T-helper 1 cell treated with Interleukin-12 subunit alpha and Interleukin-12 subunit beta and Interleukin-4 antibody, amounts not matched to agents 30 ng/mL and 1 ng/mL, for 36 hours (primary cell): ENCODE data around the gene OR2AG1. TPM values are rescaled to one million over a fixed set of nuclear protein-coding genes. Genes with fewer than 3 reads are reported as not detected.
"Not testable (repeated sequence)": the region's sequence is repeated elsewhere in the genome, so short reads cannot be mapped to it uniquely, and the experiment has no call there.

Experiments
- intact Hi-C: fragments of 100-400 bp; cut with micrococcal nuclease; formaldehyde crosslinking; loops from one replicate; pipeline ENCODE4 v1.15.1; 2024
- total RNA-seq: library from RNA; stranded (reverse); gene quantifications from 2 replicates; pipeline ENCODE4 v1.2.3, GENCODE V29; 2022

The OR2AG1 gene
- total RNA-seq, 1 donor from 2014 or later, result not detected

DNA sequence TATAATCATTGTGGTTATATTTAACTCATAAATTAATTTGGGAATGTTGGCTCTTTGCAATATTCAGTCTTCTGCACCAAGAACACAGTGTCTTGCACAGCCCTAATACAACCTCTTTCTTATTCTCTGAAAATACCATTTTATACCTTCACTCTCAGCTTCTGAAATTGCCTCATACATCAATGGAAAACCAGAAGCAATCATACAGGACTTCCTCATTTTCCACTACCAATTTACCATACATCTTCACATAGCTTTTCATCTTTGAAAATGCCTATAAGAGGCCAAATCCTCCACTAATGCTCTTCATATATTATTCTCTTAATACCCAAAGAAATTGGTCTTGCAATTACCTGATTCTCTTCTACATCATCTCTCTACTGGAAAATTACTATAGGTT lies 4.3 kb upstream of the OR2AG1 start:
- intact Hi-C loops, result no loop called here

DNA sequence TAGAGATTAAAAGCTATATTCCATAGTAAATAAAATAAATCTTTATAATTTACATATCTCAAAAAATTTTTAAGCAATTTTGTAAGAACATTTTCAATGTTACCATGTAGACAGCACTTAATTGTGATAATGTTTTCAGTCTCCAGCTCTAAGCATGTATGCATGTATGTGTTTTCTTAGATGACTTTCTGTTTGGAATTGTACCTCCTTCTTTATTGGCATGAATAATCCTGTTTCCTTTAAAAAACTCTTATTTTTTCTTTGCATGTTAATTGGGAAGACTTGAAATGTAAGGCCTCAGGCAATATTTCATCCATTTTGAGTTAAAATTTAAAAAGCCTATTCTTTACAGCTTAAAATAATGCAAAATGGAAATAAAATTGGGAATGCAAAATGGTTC lies 2.0 kb upstream of the OR2AG1 start:
- intact Hi-C loops, result no loop called here

DNA sequence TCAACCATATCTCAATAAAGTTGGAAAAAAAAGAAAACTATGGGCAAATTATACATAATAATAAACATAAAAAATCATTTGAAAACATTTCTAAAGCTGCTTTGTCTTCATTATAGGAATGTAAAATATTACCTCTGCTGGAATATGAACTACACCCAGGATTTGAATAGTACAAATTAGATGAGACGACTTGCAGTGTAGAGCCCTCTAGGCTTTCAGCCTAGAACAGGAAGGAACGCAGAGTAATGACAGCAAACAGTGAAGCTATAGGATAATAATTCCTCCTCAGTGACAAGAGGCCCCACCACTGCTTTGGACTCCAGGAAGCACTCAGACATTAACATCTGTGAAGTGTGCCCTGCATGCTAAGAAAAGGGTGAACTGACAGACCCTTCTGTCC lies 7.7 kb downstream of the OR2AG1 start:
- intact Hi-C loops, result no loop called here

DNA sequence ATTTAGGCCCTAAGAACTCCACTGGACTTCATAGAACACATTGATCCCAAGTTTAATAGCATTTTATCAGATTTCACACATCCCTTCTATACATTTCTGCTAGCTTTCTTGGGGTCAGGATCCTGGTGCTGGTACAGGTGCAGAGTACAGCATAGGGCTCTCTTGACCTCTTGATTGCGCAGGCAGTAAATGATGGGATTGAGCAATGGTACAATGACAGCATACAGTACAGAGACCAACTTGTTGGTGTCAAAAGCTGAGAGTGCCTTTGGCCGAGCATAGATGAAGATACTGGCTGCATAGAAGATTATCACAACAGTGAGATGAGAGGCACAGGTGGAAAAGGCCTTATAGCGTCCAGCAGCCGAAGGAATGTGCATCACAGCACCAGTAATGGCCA lies 11.8 kb downstream of the OR2AG1 start:
- intact Hi-C loops, result no loop called here

DNA sequence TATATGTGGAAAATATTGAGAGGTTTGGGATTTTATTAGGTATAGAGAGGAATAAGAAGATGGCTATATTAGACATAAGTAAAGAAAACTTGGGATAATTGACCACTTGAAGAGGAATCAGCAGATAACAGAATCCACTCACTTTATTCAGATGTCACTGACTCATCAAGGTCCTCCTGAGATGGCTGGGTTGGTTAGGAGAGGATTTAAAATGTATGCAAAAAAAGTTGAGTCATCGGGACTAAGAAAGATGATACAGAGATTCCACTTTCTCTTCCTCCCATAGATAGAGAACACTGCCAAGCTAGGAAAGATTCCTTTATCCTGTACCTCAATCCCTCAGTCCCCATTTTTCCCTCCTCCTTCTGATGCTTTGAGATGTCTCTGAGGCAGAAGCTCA lies 16.6 kb downstream of the OR2AG1 start, which contains the start of gene OR6A2:
Gene OR6A2, minus strand, starts transcription at position 288 of the 400 bp plus-strand sequence. CDS start 3,981 bp downstream, outside the sequence.
- intact Hi-C loops, result no loop called here

GRCh38 chr11:6801075-6801474 lies 18.3 kb downstream of the OR2AG1 start:
- intact Hi-C loops, result not testable (repeated sequence)

GRCh38 chr11:6812390-6813005 lies 29.7 kb downstream of the OR2AG1 start:
- intact Hi-C loops, result loop anchor here (1.0 to 10.0 kb wide), 3 partner anchors 462 to 882 kb away; no protein-coding TSS in a partner anchor

DNA sequence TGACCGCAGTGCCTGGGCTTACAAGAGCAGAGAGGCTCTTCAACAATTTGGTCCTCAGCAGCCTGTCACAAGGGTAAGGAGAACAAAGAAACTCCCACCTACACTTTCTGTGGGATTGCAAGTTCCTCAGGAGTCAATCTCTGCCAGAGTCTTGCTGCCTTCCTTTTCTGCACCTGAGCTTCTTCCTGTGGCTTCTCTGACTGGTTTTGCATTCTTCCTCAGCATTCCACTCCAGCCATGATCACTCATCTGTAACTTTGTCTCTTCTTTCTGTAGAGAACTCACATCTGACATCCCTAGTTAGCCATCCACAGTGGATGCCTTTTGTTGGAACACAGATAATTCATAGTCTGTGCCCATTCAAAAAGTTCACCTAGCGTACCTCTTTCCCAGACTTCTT lies 30.8 kb downstream of the OR2AG1 start:
- intact Hi-C loops, result loop anchor here (10.0 kb wide), 1 partner anchor 461 kb away; no protein-coding TSS in a partner anchor

DNA sequence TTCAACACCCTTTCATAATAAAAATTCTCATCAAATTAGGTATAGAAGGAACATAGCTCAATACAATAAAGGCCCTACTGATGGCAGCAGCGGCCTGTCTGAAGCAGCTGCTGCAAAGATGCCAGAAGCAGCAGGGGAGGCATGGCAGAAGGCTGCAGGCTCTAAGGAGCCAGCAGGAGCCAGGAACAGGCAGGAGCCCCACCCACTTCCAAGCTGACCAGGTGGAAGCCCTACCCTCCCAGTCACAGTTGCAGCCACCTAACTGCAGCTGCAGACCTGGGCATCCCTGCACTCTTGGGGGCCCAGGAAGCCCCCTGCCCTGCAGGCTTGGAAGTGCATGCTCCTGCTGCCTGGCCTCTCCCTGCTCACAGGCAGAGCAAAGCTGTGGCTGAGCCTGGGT lies 34.9 kb downstream of the OR2AG1 start:
- intact Hi-C loops, result loop anchor here (10.0 kb wide), 1 partner anchor 457 kb away; no protein-coding TSS in a partner anchor

DNA sequence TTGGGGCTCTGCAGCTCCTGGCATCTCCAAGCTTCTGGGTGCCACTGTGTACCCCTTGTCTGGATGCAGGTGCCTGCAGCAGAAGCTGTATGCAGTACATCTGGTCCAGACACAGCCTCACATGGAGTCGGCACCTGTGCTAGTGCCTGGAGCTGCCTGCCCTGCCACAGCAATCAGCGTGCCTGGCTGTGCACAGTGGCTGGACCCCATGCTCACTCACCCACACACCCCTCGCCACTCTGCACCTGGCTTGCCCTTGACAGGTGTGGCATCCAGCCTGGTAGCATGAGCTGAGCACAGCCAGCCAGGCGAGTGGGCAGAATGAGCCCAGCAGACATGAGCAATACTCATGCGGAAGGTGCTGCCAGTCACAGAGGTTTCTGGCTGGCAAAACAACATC lies 36.1 kb downstream of the OR2AG1 start:
- intact Hi-C loops, result loop anchor here (10.0 kb wide), 1 partner anchor 456 kb away; no protein-coding TSS in a partner anchor

GRCh38 chr11:6824136-6824823 lies 41.5 kb downstream of the OR2AG1 start:
- intact Hi-C loops, result no loop called here

- intact Hi-C loops, result no loop called here
These were observed 42.5 kb downstream of the OR2AG1 start for GRCh38 chr11:6825231-6825744.

GRCh38 chr11:6828103-6828502 lies 45.3 kb downstream of the OR2AG1 start:
- intact Hi-C loops, result no loop called here

- intact Hi-C loops, result no loop called here
These were observed 50.5 kb downstream of the OR2AG1 start for GRCh38 chr11:6833356-6833755.

DNA sequence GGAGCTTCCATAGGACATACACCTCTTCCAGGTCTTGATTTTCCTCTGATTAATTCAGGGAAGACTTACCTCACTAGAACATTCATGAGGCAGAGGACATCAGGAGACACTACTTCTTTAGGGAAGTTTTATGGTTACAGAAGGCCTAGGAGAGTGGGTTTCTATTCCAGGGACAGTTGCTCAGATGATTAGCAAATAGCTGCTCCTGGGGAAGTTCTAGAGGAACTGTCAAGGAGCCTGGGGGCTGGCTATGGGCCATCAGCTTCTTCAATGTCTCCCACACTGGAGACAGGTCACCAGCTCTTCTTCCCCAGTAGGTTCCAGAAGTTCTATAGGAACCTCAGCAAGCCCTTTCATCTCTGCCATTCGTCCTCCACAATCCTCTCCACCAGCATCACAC lies 51.2 kb downstream of the OR2AG1 start:
- intact Hi-C loops, result no loop called here

Other genes with a start within 250 kb of the OR2AG1 start
- gene RRP8, start 179.4 kb upstream of the OR2AG1 start, total RNA-seq, result 27.3 and 28.2 TPM in 2 replicates
- 136 and 144 TPM in 2 replicates for gene ILK, start 179.2 kb upstream of the OR2AG1 start, total RNA-seq
- gene TAF10, start 170.8 kb upstream of the OR2AG1 start, total RNA-seq, result 132 and 150 TPM in 2 replicates
- gene TPP1, start 163.6 kb upstream of the OR2AG1 start, total RNA-seq, result 94.4 and 95.9 TPM in 2 replicates
- 0.32 and 0.37 TPM in 2 replicates for gene DCHS1, start 127.2 kb upstream of the OR2AG1 start, total RNA-seq
- gene MRPL17, start 99.7 kb upstream of the OR2AG1 start, total RNA-seq, result 51.0 and 62.6 TPM in 2 replicates
- 0.41 TPM in 1 of 2 replicates, not detected in the other for gene OR2AG2, start 11.0 kb upstream of the OR2AG1 start, total RNA-seq
- gene OR6A2, start 16.7 kb downstream of the OR2AG1 start, total RNA-seq, result 0.05 and 0.12 TPM in 2 replicates
- gene OR10A5, start 62.7 kb downstream of the OR2AG1 start, total RNA-seq, result not detected in 2 replicates
- not detected in 2 replicates for gene OR10A2, start 80.0 kb downstream of the OR2AG1 start, total RNA-seq
- gene OR10A4, start 93.6 kb downstream of the OR2AG1 start, total RNA-seq, result not detected in 2 replicates
- 0.20 TPM in 2 replicates for gene OR2D2, start 109.5 kb downstream of the OR2AG1 start, total RNA-seq
- gene OR2D3, start 138.0 kb downstream of the OR2AG1 start, total RNA-seq, result not detected in 2 replicates
- 1.9 and 2.3 TPM in 2 replicates for gene ZNF215, start 143.4 kb downstream of the OR2AG1 start, total RNA-seq
- gene ZNF214, start 237.3 kb downstream of the OR2AG1 start, total RNA-seq, result not detected in 2 replicates
- gene NLRP14, start 237.5 kb downstream of the OR2AG1 start, total RNA-seq, result 0.24 and 0.34 TPM in 2 replicates